Aorta (tissue), 5 donors: ENCODE measurements around the gene PRR5L. TPM values are rescaled to one million over a fixed set of nuclear protein-coding genes. Genes with fewer than 3 reads are reported as not detected.

Source experiments
- ATAC-seq: fragments of 200-7000 bp; cut with Tn5 transposase; one replicate; pipeline ENCODE4 v1.9.1; 2022; ENCODE audit warnings: moderate library complexity; ENCODE audit not compliant: low FRiP score
- DNase-seq, 2 donors: peaks; one replicate each; pipeline ENCODE4 v3.0.0-alpha.2; 2020
- H3K27ac ChIP-seq, 2 donors: one replicate each; pipeline ENCODE4 v1.5.1; 2013; ENCODE audit warnings: low read length in 2 of 2, mild to moderate bottlenecking in 2 of 2, moderate library complexity in 2 of 2, control low read depth in 1 of 2, inconsistent platforms in 1 of 2, low read depth in 1 of 2
- H3K27me3 ChIP-seq, 2 donors: one replicate each; pipeline ENCODE4 v1.6.1; 2013; ENCODE audit warnings: control low read depth in 1 of 2, low read length in 1 of 2, mild to moderate bottlenecking in 1 of 2, moderate library complexity in 1 of 2; ENCODE audit not compliant: insufficient read depth in 2 of 2, control insufficient read depth in 1 of 2
- H3K36me3 ChIP-seq, 2 donors: one replicate each; pipeline ENCODE4 v1.6.1; 2013; ENCODE audit warnings: control low read depth in 1 of 2, low read length in 1 of 2, mild to moderate bottlenecking in 1 of 2; ENCODE audit not compliant: insufficient read depth in 2 of 2, control insufficient read depth in 1 of 2
- H3K4me1 ChIP-seq, 2 donors: one replicate each; pipeline ENCODE4 v1.6.1; 2013; ENCODE audit warnings: low read length in 2 of 2, control low read depth in 1 of 2, mild to moderate bottlenecking in 1 of 2, moderate library complexity in 1 of 2; ENCODE audit not compliant: insufficient read depth in 2 of 2, control insufficient read depth in 1 of 2
- H3K4me3 ChIP-seq, 2 donors: one replicate each; pipeline ENCODE4 v1.5.1; 2013; ENCODE audit warnings: low read length in 2 of 2, control low read depth in 1 of 2, mild to moderate bottlenecking in 1 of 2
- H3K9me3 ChIP-seq: one replicate; pipeline ENCODE4 v1.6.1; 2013; ENCODE audit warnings: mild to moderate bottlenecking, low read length; ENCODE audit not compliant: control insufficient read depth
- WGBS, 2 donors: extraction: QIAGEN DNeasy Blood & Tissue Kit; methylation state at CpG; one replicate each; pipeline ENCODE4 v1.1.7; 2013; 5-methylcytosine and 5-hydroxymethylcytosine counted together
- intact Hi-C, 2 donors: fragments of 100-400 bp; cut with DNase I; formaldehyde crosslinking; loops; one replicate each; pipeline versions ENCODE4 v1.14.2 to v1.15.0; 2022
- polyA plus RNA-seq, 2 donors: library from polyadenylated mRNA; stranded (reverse); fragments of 200-250 nt; gene quantifications; one replicate each; pipeline ENCODE4 v1.2.3, GENCODE V29; 2013
- total RNA-seq, 2 donors: library from RNA; stranded (reverse); fragmentation: NEBNext Ultra II Directional; extraction: Animal tissue kit (Norgen Biotek cat#: 25700); gene quantifications; one replicate each; pipeline ENCODE4 v1.2.1, GENCODE V29; 2021
- donor health status: healthy with polysubstance abuse.
- donor health status: Bipolar disorder and iron deficiency.
- donor health status: DM: no; HTN: no; CAD: no.
- donor health status: DM: no; HTN: no; CAD: no.
- donor health status: DM: yes; HTN: yes; CAD: no.

PRR5L gene
- total and polyA plus RNA-seq, 4 donors: 3.3 to 15.3 (median 5.4) TPM

GRCh38 chr11:36261094-36261493, 35.0 kb upstream of the PRR5L start:
- H3K36me3 ChIP-seq: no peaks in the 10 kb centered on the region
- H3K27me3 ChIP-seq: no peaks in the 10 kb centered on the region
- no peak for ATAC-seq
- intact Hi-C loops: loop anchor here (10.0 kb wide), 2 partner anchors 126 to 776 kb away; no protein-coding TSS in a partner anchor
- no peak overlapping the region for H3K4me3 ChIP-seq
- 86 to 88% methylated on average over 4 of the region's 4 CpGs for WGBS, 2 donors
- no peak for DNase-seq
- H3K9me3 ChIP-seq: peaks cover 3% of the 10 kb centered on the region
- no peaks in the 10 kb centered on the region for H3K4me1 ChIP-seq
- H3K27ac ChIP-seq: no peak overlapping the region

- no peak for ATAC-seq
- no peaks in the 10 kb centered on the region for H3K27me3 ChIP-seq
- no peaks in the 10 kb centered on the region for H3K9me3 ChIP-seq
- no peak overlapping the region for H3K27ac ChIP-seq
- H3K4me1 ChIP-seq: no peaks in the 10 kb centered on the region
- no peak for DNase-seq
- intact Hi-C loops: loop anchor here (2.0 to 10.0 kb wide), 3 partner anchors 129 to 779 kb away; no protein-coding TSS in a partner anchor
- no peak overlapping the region for H3K4me3 ChIP-seq
- no peaks in the 10 kb centered on the region for H3K36me3 ChIP-seq
- 74 to 81% methylated on average over 9 of the region's 9 CpGs for WGBS, 2 donors
Observed at GRCh38 chr11:36264011-36264972, 31.8 kb upstream of the PRR5L start.

DNA sequence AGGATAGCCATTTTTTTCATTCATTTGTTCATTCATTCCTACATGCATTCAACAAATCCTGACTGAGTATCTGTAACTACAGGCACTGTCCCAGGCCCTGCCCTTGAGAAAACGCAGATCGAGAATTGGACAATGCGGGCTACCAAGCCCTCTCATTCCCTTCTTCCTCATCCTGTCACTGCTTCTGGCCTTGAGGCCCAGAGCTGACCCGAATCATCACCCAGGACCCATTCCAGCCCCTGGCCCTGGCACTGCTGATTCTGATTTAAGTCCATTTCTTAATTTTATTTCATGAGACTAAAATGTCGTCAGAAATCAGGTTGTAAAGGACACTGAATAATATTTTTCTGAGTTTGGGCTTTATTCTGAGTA, 31.1 kb upstream of the PRR5L start:
- no peaks in the 10 kb centered on the region for H3K36me3 ChIP-seq
- DNase-seq: no peak
- ATAC-seq: no peak
- H3K9me3 ChIP-seq: no peaks in the 10 kb centered on the region
- WGBS, 2 donors: 75 to 97% methylated on average over 5 of the region's 5 CpGs
- no peaks in the 10 kb centered on the region for H3K27me3 ChIP-seq
- no peak overlapping the region for H3K27ac ChIP-seq
- H3K4me1 ChIP-seq: no peaks in the 10 kb centered on the region
- intact Hi-C loops: loop anchor here (2.0 to 10.0 kb wide), 4 partner anchors 130 to 780 kb away; no protein-coding TSS in a partner anchor
- no peak overlapping the region for H3K4me3 ChIP-seq

GRCh38 chr11:36265793-36266628, 30.1 kb upstream of the PRR5L start:
- H3K9me3 ChIP-seq: no peaks in the 10 kb centered on the region
- 33 to 34% methylated on average over 12 to 13 of the region's 13 CpGs for WGBS, 2 donors
- H3K27me3 ChIP-seq: no peaks in the 10 kb centered on the region
- H3K4me1 ChIP-seq: no peaks in the 10 kb centered on the region
- no peak overlapping the region for H3K4me3 ChIP-seq
- ATAC-seq (peak; percentile 62), DNase-seq (peak; percentile 58 to 80)
- H3K27ac ChIP-seq: no peak overlapping the region
- H3K36me3 ChIP-seq: no peaks in the 10 kb centered on the region
- intact Hi-C loops: loop anchor here (2.0 to 10.0 kb wide), 4 partner anchors 131 to 781 kb away; no protein-coding TSS in a partner anchor

- Histone ChIP-seq H3K4me1 (no peaks in the 10 kb centered on the region), H3K27ac (no peak overlapping the region), H3K27me3 (no peaks in the 10 kb centered on the region), H3K9me3 (no peaks in the 10 kb centered on the region), H3K4me3 (no peak overlapping the region), H3K36me3 (peaks cover 0 to under 1% of the 10 kb centered on the region in 2 donors)
- no peak for DNase-seq
- intact Hi-C loops: loop anchor here (2.0 to 10.0 kb wide), 4 partner anchors 132 to 782 kb away; no protein-coding TSS in a partner anchor
- no peak for ATAC-seq
- 59 to 65% methylated on average over 5 of the region's 5 CpGs for WGBS, 2 donors
Observed at GRCh38 chr11:36266767-36267166, 29.3 kb upstream of the PRR5L start.

- H3K4me3 ChIP-seq: no peak overlapping the region
- no peak overlapping the region for H3K27ac ChIP-seq
- 74 to 80% methylated on average over 8 of the region's 8 CpGs for WGBS, 2 donors
- DNase-seq (no peak), ATAC-seq (no peak)
- intact Hi-C loops: loop anchor here (5.0 to 10.0 kb wide), 3 partner anchors 134 to 784 kb away; no protein-coding TSS in a partner anchor
- H3K36me3 ChIP-seq: peaks cover 0 to 4% of the 10 kb centered on the region in 2 donors
- H3K9me3 ChIP-seq: peaks cover 2% of the 10 kb centered on the region
- H3K4me1 ChIP-seq: no peaks in the 10 kb centered on the region
- no peaks in the 10 kb centered on the region for H3K27me3 ChIP-seq
Observed at GRCh38 chr11:36268337-36268985, 27.6 kb upstream of the PRR5L start.

- intact Hi-C loops: loop anchor here in 1 of 2 donors (10.0 kb wide), 1 partner anchor 326 kb away; the partner anchor contains the start of gene LDLRAD3
- 87 to 88% methylated on average over 9 of the region's 9 CpGs for WGBS, 2 donors
- Histone ChIP-seq H3K36me3 (peaks cover 2 to 13% of the 10 kb centered on the region in 2 donors), H3K4me3 (no peak overlapping the region), H3K27me3 (no peaks in the 10 kb centered on the region), H3K4me1 (no peaks in the 10 kb centered on the region), H3K27ac (no peak overlapping the region), H3K9me3 (peaks cover 2% of the 10 kb centered on the region)
- ATAC-seq (no peak), DNase-seq (no peak)
Observed at GRCh38 chr11:36270701-36271100, 25.4 kb upstream of the PRR5L start.
